ENCODE results near the gene TRIM71. TPM values are rescaled to one million over a fixed set of nuclear protein-coding genes. Genes with fewer than 3 reads are reported as not detected.
"Not testable (repeated sequence)": the region's sequence is repeated elsewhere in the genome, so short reads cannot be mapped to it uniquely, and the experiment has no call there.

The TRIM71 gene
- total RNA-seq, 1 experiment from 2014 or later: 274 TPM

GRCh38 chr3:32843510-32844321 is 25.9 kb downstream of the TRIM71 start (continued):
- TF ChIP-seq CTCF (IDR thresholded peaks at IDR 0.05) (no peak), TEAD1 (CRISPR knock-in tag; IDR thresholded peaks at IDR 0.05) (peak; percentile 59; the same call in 1 of the 2 replicates)

- Mint-ChIP-seq H3K27ac (peak overlapping the region; percentile 98), H3K36me3 (no peaks in the 10 kb centered on the region), H3K9me3 (no peaks in the 10 kb centered on the region), H3K4me1 (peaks cover 99% of the 10 kb centered on the region), H3K4me3 (peak overlapping the region; percentile 71), H3K27me3 (ENCODE audit: low read depth) (no peaks in the 10 kb centered on the region)
- ChIA-PET POLR2A (interaction anchor here (0.7 to 3.3 kb wide), 7 partner anchors 10 to 64 kb away, joined by 4 to 24 read pairs (median 7); no protein-coding TSS in a partner anchor), CTCF (interaction anchor here (0.6 to 1.9 kb wide), 11 partner anchors 8 to 335 kb away, joined by 3 to 8 read pairs (median 3); no protein-coding TSS in a partner anchor)
- DNase-seq (ENCODE audit: low spot score) (no peak), ATAC-seq (peak; percentile 4)
- 0 out of 2 replicates have a peak, but pooled peaks have one; percentile 11 for TF ChIP-seq SP1 (CRISPR knock-in tag; conservative IDR thresholded peaks at IDR 0.05)
- TF ChIP-seq TEAD1 (CRISPR knock-in tag; IDR thresholded peaks at IDR 0.05): 0 out of 2 replicates have a peak, but pooled peaks have one; percentile 1
- TF ChIP-seq ATF1 (CRISPR knock-in tag; IDR thresholded peaks at IDR 0.05): no peak
Measured at GRCh38 chr3:32844322-32844654, 26.5 kb downstream of the TRIM71 start.

GRCh38 chr3:32844914-32845313 is 27.1 kb downstream of the TRIM71 start:
- Mint-ChIP-seq H3K36me3 (no peaks in the 10 kb centered on the region), H3K9me3 (no peaks in the 10 kb centered on the region), H3K27ac (peak overlapping the region; percentile 98), H3K4me1 (peaks cover 99% of the 10 kb centered on the region), H3K4me3 (peak overlapping the region; percentile 71), H3K27me3 (ENCODE audit: low read depth) (no peaks in the 10 kb centered on the region)
- TF ChIP-seq TCF7 (CRISPR knock-in tag; IDR thresholded peaks at IDR 0.05; ENCODE audit: low read depth) (no peak), ATF2 (CRISPR knock-in tag; IDR thresholded peaks at IDR 0.05; ENCODE audit: borderline replicate concordance, low read depth) (no peak), MXD4 (CRISPR knock-in tag; IDR thresholded peaks at IDR 0.05; ENCODE audit: borderline replicate concordance) (no peak), JUN (CRISPR knock-in tag; IDR thresholded peaks at IDR 0.05) (no peak), ZNF425 (CRISPR knock-in tag; conservative IDR thresholded peaks at IDR 0.05) (no peak), RELA (CRISPR knock-in tag; IDR thresholded peaks at IDR 0.05; ENCODE audit: borderline replicate concordance) (no peak), IRF1 (CRISPR knock-in tag; IDR thresholded peaks at IDR 0.05) (no peak), RORB (CRISPR knock-in tag; IDR thresholded peaks at IDR 0.05) (no peak), ESRRA (CRISPR knock-in tag; IDR thresholded peaks at IDR 0.05; ENCODE audit: borderline replicate concordance) (no peak), ZNF263 (CRISPR knock-in tag; IDR thresholded peaks at IDR 0.05; ENCODE audit: low read depth) (no peak), GTF2I (CRISPR knock-in tag; conservative IDR thresholded peaks at IDR 0.05) (no peak), FOXK1 (CRISPR knock-in tag; IDR thresholded peaks at IDR 0.05) (no peak), ZNF232 (CRISPR knock-in tag; IDR thresholded peaks at IDR 0.05) (no peak), ETV6 (CRISPR knock-in tag; IDR thresholded peaks at IDR 0.05) (no peak)
- ATAC-seq (no peak), DNase-seq (ENCODE audit: low spot score) (no peak)
- ChIA-PET CTCF (interaction anchor here (0.6 to 1.5 kb wide), 6 partner anchors 10 to 125 kb away, joined by 3 read pairs; no protein-coding TSS in a partner anchor), POLR2A (interaction anchor here (0.7 to 3.3 kb wide), 6 partner anchors 10 to 41 kb away, joined by 3 to 24 read pairs (median 8); no protein-coding TSS in a partner anchor)

GRCh38 chr3:32845546-32845945 is 27.7 kb downstream of the TRIM71 start:
- H3K27me3 Mint-ChIP-seq (ENCODE audit: low read depth); DNase-seq (ENCODE audit: low spot score): not testable (repeated sequence)

GRCh38 chr3:32847045-32847444 is 29.2 kb downstream of the TRIM71 start:
- not testable (repeated sequence) for H3K27me3 Mint-ChIP-seq (ENCODE audit: low read depth); H3K36me3 Mint-ChIP-seq; DNase-seq (ENCODE audit: low spot score); H3K9me3 Mint-ChIP-seq; ATAC-seq
- CTCF ChIA-PET: interaction anchor here (1.1 kb wide), 1 partner anchor 25 kb away, joined by 5 read pairs; no protein-coding TSS in a partner anchor
- Mint-ChIP-seq H3K27ac (peak overlapping the region; percentile 82; the same call in 1 of the 2 replicates), H3K4me3 (peak overlapping the region; percentile 55), H3K4me1 (peaks cover 99% of the 10 kb centered on the region)
- POLR2A ChIA-PET: interaction anchor here (0.6 to 0.7 kb wide), 2 partner anchors 31 to 145 kb away, joined by 4 read pairs; no protein-coding TSS in a partner anchor

More at GRCh38 chr3:32845546-32845945, 27.7 kb downstream of the TRIM71 start:
- not testable (repeated sequence) for H3K27ac Mint-ChIP-seq, H3K36me3 Mint-ChIP-seq, H3K9me3 Mint-ChIP-seq, ATAC-seq
- ChIA-PET CTCF (interaction anchor here (0.7 to 1.3 kb wide), 3 partner anchors 28 to 32 kb away, joined by 3 read pairs; no protein-coding TSS in a partner anchor), POLR2A (interaction anchor here (0.9 to 3.3 kb wide), 2 partner anchors 11 to 27 kb away, joined by 3 to 24 read pairs; no protein-coding TSS in a partner anchor)
- peak overlapping the region; percentile 71 for H3K4me3 Mint-ChIP-seq
- H3K4me1 Mint-ChIP-seq: peaks cover 99% of the 10 kb centered on the region
